Suppressor macrophage treated with lipopolysaccharide for 4 hours (primary cell): ENCODE results near the gene ZNF263.

Source experiments
- DNase-seq: peaks from one replicate; pipeline ENCODE4 v3.0.0-alpha.2; 2020

ZNF263 gene

DNA sequence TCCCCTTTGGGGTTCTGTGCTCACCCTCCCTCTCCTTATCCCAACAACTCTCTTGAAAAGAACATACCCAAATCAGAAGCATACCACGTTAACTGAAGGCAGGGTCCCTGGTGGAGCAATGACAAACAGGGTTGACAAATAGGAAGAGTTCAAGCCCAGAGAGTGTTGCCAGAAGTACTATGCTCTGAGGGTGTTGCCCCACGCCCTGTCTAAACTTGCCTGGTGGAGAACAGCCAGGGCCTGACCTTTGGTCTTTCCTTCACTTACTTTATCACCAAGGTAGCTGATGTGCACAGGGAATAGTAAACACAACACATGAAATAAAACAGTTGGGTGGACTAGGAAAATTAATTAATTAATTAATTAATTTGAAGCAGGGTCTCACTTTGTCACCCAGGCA is 45.4 kb downstream of the ZNF263 start:
- no peak for DNase-seq
